Measurements from ENCODE around the gene ZNF135.

Gene ZNF135

GRCh38 chr19:58046856-58047255, 12.2 kb upstream of the ZNF135 start:
- no peak for DNase-seq (ENCODE audit: low read depth in 2 of 2, low spot score in 1 of 2)

- DNase-seq (ENCODE audit: low read depth in 2 of 2, low spot score in 1 of 2), result no peak
Measured at GRCh38 chr19:58047672-58048071, 11.4 kb upstream of the ZNF135 start.

- DNase-seq (ENCODE audit: low read depth in 2 of 2, low spot score in 1 of 2), result no peak
Measured at GRCh38 chr19:58052256-58052655, 6.8 kb upstream of the ZNF135 start.

GRCh38 chr19:58053480-58054156, 5.5 kb upstream of the ZNF135 start:
- DNase-seq (ENCODE audit: low read depth in 2 of 2, low spot score in 1 of 2), result no peak

GRCh38 chr19:58054901-58055874, 3.9 kb upstream of the ZNF135 start:
- no peak for DNase-seq (ENCODE audit: low read depth in 2 of 2, low spot score in 1 of 2)

- DNase-seq (ENCODE audit: low read depth in 2 of 2, low spot score in 1 of 2), result no peak
Measured at GRCh38 chr19:58056261-58056660, 2.8 kb upstream of the ZNF135 start.

GRCh38 chr19:58056861-58057260, 2.2 kb upstream of the ZNF135 start:
- no peak for DNase-seq (ENCODE audit: low read depth in 2 of 2, low spot score in 1 of 2)

GRCh38 chr19:58058467-58058866, 615 bp upstream of the ZNF135 start:
- DNase-seq (ENCODE audit: low read depth in 2 of 2, low spot score in 1 of 2), result no peak

- no peak for DNase-seq (ENCODE audit: low read depth in 2 of 2, low spot score in 1 of 2)
Measured at GRCh38 chr19:58059671-58060078, 593 bp downstream of the ZNF135 start.

GRCh38 chr19:58060231-58060630, 1.1 kb downstream of the ZNF135 start:
- DNase-seq (ENCODE audit: low read depth in 2 of 2, low spot score in 1 of 2), result no peak

- DNase-seq (ENCODE audit: low read depth in 2 of 2, low spot score in 1 of 2), result no peak
Measured at GRCh38 chr19:58063712-58064111, 4.6 kb downstream of the ZNF135 start.

GRCh38 chr19:58067240-58067912, 8.3 kb downstream of the ZNF135 start:
- DNase-seq (ENCODE audit: low read depth in 2 of 2, low spot score in 1 of 2), result no peak

- no peak for DNase-seq (ENCODE audit: low read depth in 2 of 2, low spot score in 1 of 2)
Measured at GRCh38 chr19:58079792-58080191, 20.7 kb downstream of the ZNF135 start.

- DNase-seq (ENCODE audit: low read depth in 2 of 2, low spot score in 1 of 2), result no peak
Measured at GRCh38 chr19:58083021-58083420, 23.9 kb downstream of the ZNF135 start.

- DNase-seq (ENCODE audit: low read depth in 2 of 2, low spot score in 1 of 2), result no peak
Measured at GRCh38 chr19:58084596-58085347, 25.7 kb downstream of the ZNF135 start.

- no peak for DNase-seq (ENCODE audit: low read depth in 2 of 2, low spot score in 1 of 2)
Measured at GRCh38 chr19:58085348-58085875, 26.3 kb downstream of the ZNF135 start.

- no peak for DNase-seq (ENCODE audit: low read depth in 2 of 2, low spot score in 1 of 2)
Measured at GRCh38 chr19:58086825-58087710, 28.0 kb downstream of the ZNF135 start.

GRCh38 chr19:58088521-58089052, 29.5 kb downstream of the ZNF135 start:
- DNase-seq (ENCODE audit: low read depth in 2 of 2, low spot score in 1 of 2), result no peak

GRCh38 chr19:58089846-58090245, 30.8 kb downstream of the ZNF135 start:
- no peak for DNase-seq (ENCODE audit: low read depth in 2 of 2, low spot score in 1 of 2)

Data from stimulated activated CD8-positive, alpha-beta memory T cell treated with anti-CD3 and anti-CD28 coated beads, Interleukin-4, amount 100 ng/mL, for 1 hour (primary cell).